Mesodermal cell (in vitro differentiated cells): ENCODE data around the gene IMPDH1.
A peak's percentile ranks its signal among the peaks of the same experiment; 100 is the strongest.

Experiments
- H3K27ac ChIP-seq: 2 replicates; pipeline ENCODE4 v1.7.0; 2013; ENCODE audit warnings: mild to moderate bottlenecking, low read depth, low read length, moderate library complexity; ENCODE audit not compliant: severe bottlenecking
- H3K36me3 ChIP-seq: 2 replicates; pipeline ENCODE4 v1.7.1; 2013; ENCODE audit warnings: mild to moderate bottlenecking, low read length, moderate library complexity; ENCODE audit not compliant: control insufficient read depth, insufficient read depth
- H3K4me1 ChIP-seq: one replicate; pipeline ENCODE4 v1.7.1; 2013; ENCODE audit warnings: mild to moderate bottlenecking, low read length; ENCODE audit not compliant: insufficient read depth, control insufficient read depth, poor library complexity, severe bottlenecking
- H3K4me3 ChIP-seq: 2 replicates; pipeline ENCODE4 v1.7.0; 2013; ENCODE audit warnings: low read length, control low read depth, mild to moderate bottlenecking; ENCODE audit not compliant: insufficient read depth, poor library complexity, severe bottlenecking; ENCODE audit errors: extremely low read depth
- H3K9me3 ChIP-seq: 2 replicates; pipeline ENCODE4 v1.7.1; 2013; ENCODE audit warnings: mild to moderate bottlenecking, low read length, moderate library complexity; ENCODE audit not compliant: control insufficient read depth
- whole genome bisulfite sequencing, 2 experiments: methylation state at CpG; one replicate each; pipeline ENCODE4 v1.1.5; 2013; ENCODE audit warnings: missing lambda C conversion rate in 2 of 2; ENCODE audit not compliant: insufficient coverage in 2 of 2; 5-methylcytosine and 5-hydroxymethylcytosine counted together

IMPDH1 gene

DNA sequence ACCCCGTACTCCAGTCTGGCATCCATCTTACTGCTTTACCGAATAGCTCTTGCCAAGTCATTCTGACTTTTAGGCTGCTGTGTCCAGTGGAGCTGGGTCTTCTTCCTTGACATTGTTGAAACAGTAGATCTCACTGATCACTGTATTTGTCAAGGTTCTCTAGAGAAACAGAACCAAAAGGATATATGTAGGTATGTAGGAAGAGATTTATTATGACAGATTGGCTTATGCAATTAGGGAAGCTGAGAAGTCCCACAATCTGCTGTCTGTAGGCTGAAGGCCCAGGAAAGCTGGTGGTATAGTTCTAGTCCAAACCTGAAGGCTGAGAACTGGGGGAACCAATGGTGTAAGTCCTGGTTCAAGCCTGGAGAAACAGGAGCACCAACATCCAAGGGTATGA lies 36.2 kb downstream of the IMPDH1 start:
- WGBS, 2 experiments: 70 to 71% methylated on average over 1 to 2 of the region's 2 CpGs
- Histone ChIP-seq H3K36me3 (no peaks in the 10 kb centered on the region), H3K4me1 (no peaks in the 10 kb centered on the region), H3K9me3 (no peaks in the 10 kb centered on the region), H3K4me3 (no peak overlapping the region), H3K27ac (no peak overlapping the region)

DNA sequence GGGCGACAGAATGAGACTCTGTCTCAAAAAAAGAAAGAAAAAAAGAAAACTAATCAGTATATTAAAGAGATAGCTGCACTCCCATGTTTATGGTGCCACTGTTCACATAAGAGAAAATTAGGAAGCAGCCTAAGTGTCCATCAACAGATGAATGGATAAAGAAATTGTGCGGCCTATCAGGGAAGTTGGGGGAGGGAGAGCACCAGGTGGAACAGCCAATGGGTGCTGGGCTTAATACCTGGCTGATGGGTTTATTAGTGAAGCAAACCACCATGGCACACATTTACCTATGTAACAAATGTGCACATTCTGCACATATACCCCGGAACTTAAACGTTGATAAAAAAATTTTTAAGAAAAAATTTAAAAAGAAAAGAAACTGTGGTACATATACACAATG lies 39.3 kb downstream of the IMPDH1 start:
- no peak overlapping the region for H3K4me3 ChIP-seq
- 100% methylated on average over 1 of the region's 4 CpGs for WGBS, 2 experiments
- H3K36me3 ChIP-seq: no peaks in the 10 kb centered on the region
- H3K9me3 ChIP-seq: no peaks in the 10 kb centered on the region
- H3K4me1 ChIP-seq: no peaks in the 10 kb centered on the region
- no peak overlapping the region for H3K27ac ChIP-seq

DNA sequence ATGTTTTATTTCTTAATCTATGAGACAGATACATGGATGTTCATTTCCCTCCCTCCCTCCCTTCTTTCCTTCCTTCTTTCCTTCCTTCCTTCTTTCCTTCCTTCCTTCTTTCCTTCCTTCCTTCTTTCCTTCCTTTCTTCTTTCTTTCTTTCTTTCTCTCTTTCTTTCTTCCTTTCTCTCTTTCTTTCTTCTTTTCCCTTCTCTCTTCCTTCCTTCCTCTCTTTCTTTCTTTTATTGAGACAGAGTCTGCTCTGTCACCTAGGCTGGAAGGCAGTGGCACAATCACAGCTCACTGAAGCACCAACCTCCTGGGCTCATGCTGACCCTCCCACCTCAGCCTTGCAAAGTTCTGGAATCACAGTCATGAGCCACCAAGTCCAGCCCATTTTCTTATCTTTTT lies 42.8 kb downstream of the IMPDH1 start:
- peaks cover 2% of the 10 kb centered on the region for H3K4me1 ChIP-seq
- H3K27ac ChIP-seq: no peak overlapping the region
- no peaks in the 10 kb centered on the region for H3K36me3 ChIP-seq
- no peak overlapping the region for H3K4me3 ChIP-seq
- H3K9me3 ChIP-seq: no peaks in the 10 kb centered on the region

DNA sequence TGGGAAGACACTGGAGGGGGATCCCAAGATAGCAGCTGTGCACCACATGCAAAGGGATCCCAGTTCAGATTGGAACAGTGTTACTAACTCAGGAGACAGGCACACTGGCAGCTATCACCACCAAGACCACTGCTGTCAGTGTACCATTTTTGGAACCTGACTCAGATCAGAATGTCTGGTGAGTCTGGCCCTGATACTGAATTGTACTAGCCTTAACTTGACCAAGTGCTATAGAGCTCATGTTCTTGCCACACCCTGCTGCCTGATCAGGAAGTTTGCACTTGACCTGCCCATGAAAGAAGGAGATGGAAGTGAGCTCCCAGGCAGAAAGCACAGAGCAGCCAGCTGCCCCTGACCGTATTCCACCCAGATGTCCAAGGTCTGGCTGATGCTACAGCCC lies 43.5 kb downstream of the IMPDH1 start:
- Histone ChIP-seq H3K4me3 (no peak overlapping the region), H3K4me1 (peaks cover 3% of the 10 kb centered on the region)
- WGBS, 2 experiments: 50 to 70% methylated on average over 1 of the region's 1 CpG

DNA sequence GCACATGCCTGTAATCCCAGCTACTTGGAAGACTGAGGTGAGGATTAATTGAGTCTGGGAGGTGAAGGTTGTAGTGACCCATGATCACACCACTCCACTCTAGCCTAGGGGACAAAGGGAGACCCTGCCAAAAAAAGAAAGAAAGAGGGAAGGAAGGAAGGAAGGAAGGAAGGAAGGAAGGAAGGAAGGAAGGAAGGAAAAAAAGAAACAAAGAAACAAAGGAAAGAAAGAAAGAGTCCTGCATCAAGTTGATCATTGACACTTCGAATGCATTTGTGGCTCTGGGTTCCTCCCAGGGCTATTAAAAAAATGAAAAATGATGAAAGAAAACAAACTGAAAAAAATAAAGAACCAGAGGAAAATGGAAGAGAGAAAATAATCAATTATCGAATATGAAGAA lies 44.4 kb downstream of the IMPDH1 start:
- WGBS, 2 experiments: 82 to 100% methylated on average over 1 to 2 of the region's 2 CpGs
- no peaks in the 10 kb centered on the region for H3K36me3 ChIP-seq
- peaks cover 6% of the 10 kb centered on the region for H3K4me1 ChIP-seq
- H3K9me3 ChIP-seq: no peaks in the 10 kb centered on the region
- no peak overlapping the region for H3K4me3 ChIP-seq
- no peak overlapping the region for H3K27ac ChIP-seq

More for the DNA sequence above, 43.5 kb downstream of the IMPDH1 start:
- Histone ChIP-seq H3K27ac (no peak overlapping the region), H3K36me3 (no peaks in the 10 kb centered on the region), H3K9me3 (no peaks in the 10 kb centered on the region)

DNA sequence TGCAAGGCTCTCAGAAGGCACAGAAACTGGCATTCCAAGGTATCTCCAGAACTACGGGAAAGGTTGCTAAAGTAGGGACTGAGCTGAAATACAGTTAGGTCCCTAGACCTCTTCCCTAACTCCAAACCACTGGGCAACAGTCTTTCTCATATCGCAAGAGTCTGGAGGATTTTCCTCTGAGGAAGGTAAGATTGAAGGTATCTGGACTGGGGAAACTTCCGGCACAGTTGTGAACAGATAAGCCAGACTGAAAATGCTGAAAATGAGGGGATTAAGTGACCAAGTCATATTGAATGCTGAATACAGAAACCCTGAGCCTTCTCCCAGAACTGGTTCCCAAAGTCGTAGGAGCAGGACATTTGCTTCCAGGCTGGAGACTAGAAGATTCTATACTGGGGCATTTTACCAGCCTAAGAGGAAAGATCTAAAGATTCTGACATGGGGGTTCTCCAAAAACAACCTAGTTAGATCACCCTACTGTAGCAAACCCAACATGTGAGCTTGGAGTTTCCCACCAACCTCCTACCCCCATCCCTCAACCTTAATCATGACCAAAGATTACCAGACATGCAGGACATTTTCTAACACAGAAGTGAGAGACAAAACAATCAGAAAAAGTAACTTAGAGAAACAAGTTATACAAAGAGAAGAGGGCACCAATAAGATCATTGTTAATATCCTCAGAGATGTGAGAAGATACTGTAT lies 45.5 kb downstream of the IMPDH1 start:
- Histone ChIP-seq H3K27ac (no peak overlapping the region), H3K36me3 (no peaks in the 10 kb centered on the region), H3K4me3 (no peak overlapping the region), H3K9me3 (no peaks in the 10 kb centered on the region), H3K4me1 (peaks cover 12% of the 10 kb centered on the region)
- WGBS, 2 experiments: 52 to 93% methylated on average over 2 of the region's 4 CpGs

DNA sequence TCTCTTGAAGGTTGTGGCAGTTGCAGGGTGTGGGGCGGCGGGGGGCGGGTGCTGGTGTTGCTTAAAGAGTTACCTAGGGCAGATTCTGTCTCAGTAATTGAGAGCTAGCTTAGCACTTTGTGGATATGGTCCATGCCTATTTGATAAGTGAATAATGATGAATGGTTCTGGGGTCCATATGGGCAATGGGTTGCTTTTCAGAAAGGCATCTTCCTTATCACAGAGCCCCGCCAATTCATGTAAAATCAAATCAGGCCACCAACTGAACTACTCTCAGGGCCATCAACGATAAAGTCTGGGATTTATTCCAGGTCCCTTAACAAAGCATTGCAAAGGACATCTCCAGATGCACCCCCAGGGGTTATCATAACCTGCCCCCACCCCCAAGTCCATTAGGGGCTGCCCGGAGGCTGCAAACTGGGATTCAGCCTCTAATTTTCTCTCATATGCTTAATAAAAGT lies 46.5 kb downstream of the IMPDH1 start:
- 92 to 93% methylated on average over 3 of the region's 6 CpGs for WGBS, 2 experiments
- Histone ChIP-seq H3K9me3 (no peaks in the 10 kb centered on the region), H3K27ac (no peak overlapping the region), H3K4me1 (peaks cover 12% of the 10 kb centered on the region), H3K4me3 (no peak overlapping the region), H3K36me3 (no peaks in the 10 kb centered on the region)

DNA sequence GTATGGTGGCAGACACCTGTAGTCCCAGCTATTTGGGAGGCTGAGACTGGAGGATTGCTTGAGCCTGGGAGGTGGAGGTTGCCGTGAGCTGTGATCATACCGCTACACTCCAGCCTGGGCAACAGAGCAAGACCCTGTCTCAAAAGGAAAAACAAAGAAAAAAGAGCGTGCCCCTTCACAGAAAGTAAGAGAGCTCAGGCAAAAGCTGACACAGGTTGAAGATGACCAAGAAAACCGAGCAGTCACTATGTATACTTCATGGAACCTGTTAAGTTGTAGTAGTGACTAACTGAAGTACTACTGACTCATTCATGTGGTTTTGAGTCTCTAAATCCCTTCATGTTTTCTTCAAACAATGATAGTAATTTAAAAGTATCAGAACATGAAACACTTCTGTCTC lies 47.1 kb downstream of the IMPDH1 start:
- no peak overlapping the region for H3K27ac ChIP-seq

DNA sequence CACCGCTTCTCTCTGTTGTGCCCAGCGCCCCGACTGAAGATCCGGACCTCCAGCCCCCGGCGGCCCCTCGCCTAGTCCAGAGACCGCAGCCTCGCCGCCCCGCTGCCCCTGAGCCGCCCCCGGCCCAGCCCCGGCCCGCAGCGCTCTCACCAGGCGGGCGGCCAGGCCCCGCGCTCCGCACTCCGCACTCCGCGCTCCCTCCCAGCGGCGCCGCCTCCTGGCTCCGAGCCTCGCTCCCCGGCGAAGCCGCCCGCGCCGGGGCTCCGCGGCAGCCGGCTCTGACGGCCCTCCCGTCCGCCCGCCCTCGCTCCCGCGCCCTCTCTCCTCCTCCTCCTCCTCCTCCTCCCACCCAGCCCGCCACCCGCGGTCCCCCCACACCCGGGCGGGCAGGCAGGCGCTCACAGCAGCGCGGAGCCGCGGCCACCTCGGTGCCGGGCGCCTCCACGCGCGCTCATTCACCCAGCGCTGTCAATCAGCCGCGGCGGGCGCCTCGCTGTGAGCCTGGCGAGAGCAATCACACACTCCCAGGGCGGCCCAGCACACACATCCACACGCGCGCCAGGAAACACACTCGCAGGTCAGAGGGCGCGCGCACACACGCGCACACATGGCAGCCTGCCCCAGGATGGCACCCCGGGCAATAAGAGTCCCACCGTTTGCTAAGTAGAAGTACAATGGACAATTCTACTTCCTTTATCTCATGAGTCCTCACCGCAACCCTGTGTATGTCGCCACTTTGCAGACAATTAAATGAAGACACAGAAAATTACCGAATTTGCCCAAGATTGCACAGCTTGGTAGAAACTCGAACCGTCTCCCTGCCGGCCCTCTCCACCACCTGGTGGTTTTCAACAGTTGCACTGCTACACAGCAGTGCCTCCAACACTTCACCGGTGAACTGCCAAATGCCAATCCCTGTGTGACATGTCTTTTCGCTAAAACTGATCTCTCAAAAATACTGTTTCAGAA lies 48.1 kb downstream of the IMPDH1 start, which contains the start of gene PRRT4:
PRRT4 (minus strand) TSS at position 280 of the 969 bp plus-strand sequence.
- 1 to 2% methylated on average over 43 to 53 of the region's 88 CpGs for WGBS, 2 experiments
- Histone ChIP-seq H3K4me3 (peak within 1 kb of the TSS; percentile 52), H3K27ac (no peak within 1 kb of the TSS), H3K36me3 (no peaks in the 10 kb centered on the region), H3K9me3 (no peaks in the 10 kb centered on the region), H3K4me1 (peaks cover 26% of the 10 kb centered on the region)

More for the DNA sequence above, 47.1 kb downstream of the IMPDH1 start:
- Histone ChIP-seq H3K4me3 (no peak overlapping the region), H3K36me3 (no peaks in the 10 kb centered on the region), H3K4me1 (peaks cover 16% of the 10 kb centered on the region), H3K9me3 (no peaks in the 10 kb centered on the region)
- WGBS, 2 experiments: 75 to 79% methylated on average over 2 to 4 of the region's 4 CpGs

DNA sequence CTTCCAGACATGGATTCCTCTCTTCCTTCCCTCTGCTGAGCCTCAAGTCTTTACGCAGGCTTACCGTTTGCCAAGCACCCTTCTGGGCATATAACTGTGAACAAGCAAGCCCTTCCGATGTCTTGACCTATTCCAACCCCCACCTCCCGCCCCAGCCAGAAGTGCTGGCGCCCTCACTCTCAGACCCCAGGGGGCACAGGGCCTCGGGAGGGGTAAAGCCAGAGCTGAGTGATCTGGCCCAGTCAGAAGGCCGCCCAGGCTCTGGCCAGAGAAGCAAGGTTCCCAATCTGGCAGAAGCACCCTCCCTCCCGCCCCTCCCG lies 49.5 kb downstream of the IMPDH1 start:
- 13 to 19% methylated on average over 4 to 8 of the region's 9 CpGs for WGBS, 2 experiments
- no peaks in the 10 kb centered on the region for H3K36me3 ChIP-seq

DNA sequence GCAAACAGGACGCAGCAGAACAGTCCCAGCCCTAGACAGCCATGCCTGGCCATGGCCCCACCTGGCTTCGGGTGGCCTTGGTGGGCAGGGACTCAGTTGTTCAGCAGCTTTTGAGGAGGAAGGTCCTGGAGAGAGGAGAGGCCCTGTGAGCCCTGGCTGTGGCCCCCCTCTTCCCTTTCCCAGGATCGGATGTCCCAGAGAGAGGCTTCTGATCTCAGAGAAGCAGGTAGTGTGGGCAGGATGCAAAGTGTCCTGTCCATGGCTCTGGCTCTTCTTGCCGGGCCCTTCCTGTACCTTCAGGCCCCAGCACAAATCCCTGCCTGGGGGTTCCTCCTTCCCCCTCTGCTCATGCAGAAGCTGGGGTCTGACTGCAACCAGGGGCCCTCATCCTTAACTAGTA lies 49.8 kb downstream of the IMPDH1 start:
- Histone ChIP-seq H3K9me3 (no peaks in the 10 kb centered on the region), H3K36me3 (no peaks in the 10 kb centered on the region), H3K4me1 (peaks cover 28% of the 10 kb centered on the region), H3K4me3 (peak overlapping the region; percentile 3), H3K27ac (no peak overlapping the region)
- WGBS, 2 experiments: 79 to 100% methylated on average over 2 to 3 of the region's 4 CpGs

More for the DNA sequence above, 49.5 kb downstream of the IMPDH1 start:
- Histone ChIP-seq H3K9me3 (no peaks in the 10 kb centered on the region), H3K4me3 (peak overlapping the region; percentile 52), H3K27ac (no peak overlapping the region), H3K4me1 (peaks cover 28% of the 10 kb centered on the region)
